HEK293 (cell line): ENCODE data around the gene TLCD3A.

Source experiments
- BCL11B ChIP-seq: fragments of 450-650 bp; formaldehyde crosslinking; IDR thresholded peaks from 2 replicates; pipeline ENCODE4 v1.5.1; 2016; ENCODE audit warnings: low read depth, missing biosample characterization, missing genetic modification characterization
- GLIS1 ChIP-seq: fragments of 450-650 bp; formaldehyde crosslinking; IDR thresholded peaks from 2 replicates; pipeline ENCODE4 v1.5.1; 2016; ENCODE audit warnings: missing biosample characterization, missing genetic modification characterization
- HOXC10 ChIP-seq: sonication (generic); formaldehyde crosslinking; IDR thresholded peaks from 2 replicates; pipeline ENCODE4 v1.8.1; 2023; ENCODE audit warnings: mild to moderate bottlenecking, missing genetic modification reagents
- KLF1 ChIP-seq: fragments of 450-650 bp; formaldehyde crosslinking; IDR thresholded peaks from 2 replicates; pipeline ENCODE4 v1.5.1; 2016; ENCODE audit warnings: missing biosample characterization, missing genetic modification characterization
- KLF7 ChIP-seq: fragments of 450-650 bp; formaldehyde crosslinking; IDR thresholded peaks from 2 replicates; pipeline ENCODE4 v1.5.1; 2016; ENCODE audit warnings: missing biosample characterization, missing genetic modification characterization, borderline replicate concordance
- KLF9 ChIP-seq: fragments of 450-650 bp; formaldehyde crosslinking; IDR thresholded peaks from 2 replicates; pipeline ENCODE4 v1.5.1; 2016; ENCODE audit warnings: missing biosample characterization, missing genetic modification characterization, low read depth
- OVOL3 ChIP-seq: fragments of 450-650 bp; formaldehyde crosslinking; IDR thresholded peaks from 2 replicates; pipeline ENCODE4 v1.5.1; 2016; ENCODE audit warnings: missing biosample characterization, missing genetic modification characterization
- SP3 ChIP-seq: fragments of 450-650 bp; formaldehyde crosslinking; IDR thresholded peaks from 2 replicates; pipeline ENCODE4 v1.5.1; 2016; ENCODE audit warnings: missing biosample characterization, missing genetic modification characterization
- YY1 ChIP-seq: fragments of 450-650 bp; formaldehyde crosslinking; IDR thresholded peaks from 2 replicates; pipeline ENCODE4 v1.5.1; 2018; ENCODE audit warnings: missing biosample characterization, missing genetic modification characterization
- YY2 ChIP-seq: fragments of 450-650 bp; formaldehyde crosslinking; IDR thresholded peaks from 2 replicates; pipeline ENCODE4 v1.5.1; 2016; ENCODE audit warnings: missing biosample characterization, missing genetic modification characterization
- ZBTB17 ChIP-seq: fragments of 450-650 bp; formaldehyde crosslinking; IDR thresholded peaks from 2 replicates; pipeline ENCODE4 v1.5.1; 2016; ENCODE audit warnings: missing biosample characterization, missing genetic modification characterization
- ZBTB7A ChIP-seq: fragments of 450-650 bp; formaldehyde crosslinking; IDR thresholded peaks from 2 replicates; pipeline ENCODE4 v1.5.1; 2016; ENCODE audit warnings: low read depth, missing biosample characterization, missing genetic modification characterization
- ZFHX2 ChIP-seq: fragments of 450-650 bp; formaldehyde crosslinking; conservative IDR thresholded peaks from 2 replicates; pipeline ENCODE4 v1.5.1; 2016; ENCODE audit warnings: missing biosample characterization, missing genetic modification characterization
- ZFP69B ChIP-seq: fragments of 450-650 bp; formaldehyde crosslinking; IDR thresholded peaks from 2 replicates; pipeline ENCODE4 v1.5.1; 2016; ENCODE audit warnings: missing biosample characterization, missing genetic modification characterization
- ZIC2 ChIP-seq: fragments of 450-650 bp; formaldehyde crosslinking; IDR thresholded peaks from 2 replicates; pipeline ENCODE4 v1.5.1; 2016; ENCODE audit warnings: missing biosample characterization, missing genetic modification characterization
- ZNF121 ChIP-seq: fragments of 450-650 bp; formaldehyde crosslinking; IDR thresholded peaks from 2 replicates; pipeline ENCODE4 v1.5.1; 2016; ENCODE audit warnings: missing biosample characterization, missing genetic modification characterization
- ZNF140 ChIP-seq: fragments of 450-650 bp; formaldehyde crosslinking; IDR thresholded peaks from 2 replicates; pipeline ENCODE4 v1.5.1; 2016; ENCODE audit warnings: missing biosample characterization, missing genetic modification characterization
- ZNF223 ChIP-seq: fragments of 450-650 bp; formaldehyde crosslinking; IDR thresholded peaks from 2 replicates; pipeline ENCODE4 v1.5.1; 2016; ENCODE audit warnings: missing biosample characterization, missing genetic modification characterization
- ZNF248 ChIP-seq: fragments of 450-650 bp; formaldehyde crosslinking; IDR thresholded peaks from 2 replicates; pipeline ENCODE4 v1.5.1; 2017; ENCODE audit warnings: missing biosample characterization, missing genetic modification characterization
- ZNF324 ChIP-seq: fragments of 450-650 bp; formaldehyde crosslinking; IDR thresholded peaks from 2 replicates; pipeline ENCODE4 v1.5.1; 2016; ENCODE audit warnings: missing biosample characterization, missing genetic modification characterization
- ZNF391 ChIP-seq: fragments of 450-650 bp; formaldehyde crosslinking; IDR thresholded peaks from 2 replicates; pipeline ENCODE4 v1.5.1; 2016; ENCODE audit warnings: low read depth, missing biosample characterization, missing genetic modification characterization, borderline replicate concordance
- ZNF558 ChIP-seq: fragments of 450-650 bp; formaldehyde crosslinking; IDR thresholded peaks from 2 replicates; pipeline ENCODE4 v1.5.1; 2016; ENCODE audit warnings: missing biosample characterization, missing genetic modification characterization
- ZNF792 ChIP-seq: fragments of 450-650 bp; formaldehyde crosslinking; IDR thresholded peaks from 2 replicates; pipeline ENCODE4 v1.5.1; 2016; ENCODE audit warnings: missing biosample characterization, missing genetic modification characterization
- TF ChIP-seq, protein P1 (sequence below): fragments of 450-650 bp; formaldehyde crosslinking; IDR thresholded peaks from 2 replicates; pipeline ENCODE4 v1.5.1; 2016; ENCODE audit warnings: missing biosample characterization, missing genetic modification characterization
- TF ChIP-seq, protein P2 (sequence below): fragments of 450-650 bp; formaldehyde crosslinking; IDR thresholded peaks from 2 replicates; pipeline ENCODE4 v1.5.1; 2017; ENCODE audit warnings: missing biosample characterization, missing genetic modification characterization
- TF ChIP-seq, protein P3 (sequence below): fragments of 450-650 bp; formaldehyde crosslinking; IDR thresholded peaks from 2 replicates; pipeline ENCODE4 v1.5.1; 2017; ENCODE audit warnings: missing biosample characterization, mild to moderate bottlenecking, missing genetic modification characterization, moderate library complexity
- TF ChIP-seq, protein P4 (sequence below): fragments of 450-650 bp; formaldehyde crosslinking; IDR thresholded peaks from 2 replicates; pipeline ENCODE4 v1.5.1; 2016; ENCODE audit warnings: missing biosample characterization, missing genetic modification characterization
- TF ChIP-seq, protein P5 (sequence below): fragments of 450-650 bp; formaldehyde crosslinking; IDR thresholded peaks from 2 replicates; pipeline ENCODE4 v1.5.1; 2016; ENCODE audit warnings: missing biosample characterization, missing genetic modification characterization, borderline replicate concordance
- TF ChIP-seq, protein P6 (sequence below): fragments of 450-650 bp; formaldehyde crosslinking; IDR thresholded peaks from 2 replicates; pipeline ENCODE4 v1.5.1; 2016; ENCODE audit warnings: missing biosample characterization, missing genetic modification characterization
- TF ChIP-seq, protein P7 (sequence below): fragments of 450-650 bp; formaldehyde crosslinking; IDR thresholded peaks from 2 replicates; pipeline ENCODE4 v1.5.1; 2017; ENCODE audit warnings: missing biosample characterization, missing genetic modification characterization

The TLCD3A gene

DNA sequence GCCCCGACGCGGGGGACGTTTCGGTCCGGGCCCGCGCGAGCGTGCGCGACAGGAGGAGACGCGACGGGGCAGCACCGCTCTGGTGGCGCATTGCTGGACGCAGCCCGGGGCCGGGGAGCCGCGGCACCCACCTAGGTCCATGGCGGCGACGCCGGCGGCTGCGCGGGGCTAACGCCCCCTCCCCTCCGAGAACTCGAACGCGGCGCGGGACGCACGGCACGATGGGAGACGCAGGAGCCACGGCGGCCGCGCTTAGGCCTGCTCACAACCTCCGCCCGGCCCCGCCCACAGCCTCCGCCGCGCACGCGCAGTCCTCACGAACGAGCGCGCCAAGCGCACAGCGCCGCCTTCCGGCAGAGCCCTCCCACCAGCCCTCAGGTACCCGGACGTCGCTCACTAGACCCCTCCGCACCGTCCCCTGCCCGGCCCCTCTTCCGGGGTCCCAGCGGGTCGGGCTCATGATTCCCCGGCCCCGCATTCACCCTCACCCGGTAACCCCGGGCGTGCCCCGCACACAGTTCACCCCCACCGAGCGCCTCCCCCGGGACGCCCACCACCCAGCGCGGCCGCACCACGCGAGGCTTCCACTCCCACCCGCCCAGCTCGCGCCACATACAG, 19.7 kb downstream of the TLCD3A start, which contains the start of gene GEMIN4 (continued):
- TF ChIP-seq, protein P1, sequence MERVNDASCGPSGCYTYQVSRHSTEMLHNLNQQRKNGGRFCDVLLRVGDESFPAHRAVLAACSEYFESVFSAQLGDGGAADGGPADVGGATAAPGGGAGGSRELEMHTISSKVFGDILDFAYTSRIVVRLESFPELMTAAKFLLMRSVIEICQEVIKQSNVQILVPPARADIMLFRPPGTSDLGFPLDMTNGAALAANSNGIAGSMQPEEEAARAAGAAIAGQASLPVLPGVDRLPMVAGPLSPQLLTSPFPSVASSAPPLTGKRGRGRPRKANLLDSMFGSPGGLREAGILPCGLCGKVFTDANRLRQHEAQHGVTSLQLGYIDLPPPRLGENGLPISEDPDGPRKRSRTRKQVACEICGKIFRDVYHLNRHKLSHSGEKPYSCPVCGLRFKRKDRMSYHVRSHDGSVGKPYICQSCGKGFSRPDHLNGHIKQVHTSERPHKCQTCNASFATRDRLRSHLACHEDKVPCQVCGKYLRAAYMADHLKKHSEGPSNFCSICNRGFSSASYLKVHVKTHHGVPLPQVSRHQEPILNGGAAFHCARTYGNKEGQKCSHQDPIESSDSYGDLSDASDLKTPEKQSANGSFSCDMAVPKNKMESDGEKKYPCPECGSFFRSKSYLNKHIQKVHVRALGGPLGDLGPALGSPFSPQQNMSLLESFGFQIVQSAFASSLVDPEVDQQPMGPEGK (tag by site-specific recombination) = peak; percentile 93
- TF ChIP-seq ZFHX2 (tag by site-specific recombination) = peak; percentile 95
- TF ChIP-seq, protein P2, sequence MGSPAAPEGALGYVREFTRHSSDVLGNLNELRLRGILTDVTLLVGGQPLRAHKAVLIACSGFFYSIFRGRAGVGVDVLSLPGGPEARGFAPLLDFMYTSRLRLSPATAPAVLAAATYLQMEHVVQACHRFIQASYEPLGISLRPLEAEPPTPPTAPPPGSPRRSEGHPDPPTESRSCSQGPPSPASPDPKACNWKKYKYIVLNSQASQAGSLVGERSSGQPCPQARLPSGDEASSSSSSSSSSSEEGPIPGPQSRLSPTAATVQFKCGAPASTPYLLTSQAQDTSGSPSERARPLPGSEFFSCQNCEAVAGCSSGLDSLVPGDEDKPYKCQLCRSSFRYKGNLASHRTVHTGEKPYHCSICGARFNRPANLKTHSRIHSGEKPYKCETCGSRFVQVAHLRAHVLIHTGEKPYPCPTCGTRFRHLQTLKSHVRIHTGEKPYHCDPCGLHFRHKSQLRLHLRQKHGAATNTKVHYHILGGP (tag by site-specific recombination) = no peak
- 0 out of 2 replicates have a peak, but pooled peaks have one; percentile 44 for TF ChIP-seq OVOL3 (tag by site-specific recombination)
- no peak for TF ChIP-seq ZNF558 (tag by site-specific recombination)
- no peak for TF ChIP-seq BCL11B (tag by site-specific recombination)
- TF ChIP-seq ZNF248 (tag by site-specific recombination) = no peak
- no peak for TF ChIP-seq ZNF792
- peak; percentile 39; the same call in 1 of the 2 replicates for TF ChIP-seq KLF1 (tag by site-specific recombination)
- TF ChIP-seq, protein P3, sequence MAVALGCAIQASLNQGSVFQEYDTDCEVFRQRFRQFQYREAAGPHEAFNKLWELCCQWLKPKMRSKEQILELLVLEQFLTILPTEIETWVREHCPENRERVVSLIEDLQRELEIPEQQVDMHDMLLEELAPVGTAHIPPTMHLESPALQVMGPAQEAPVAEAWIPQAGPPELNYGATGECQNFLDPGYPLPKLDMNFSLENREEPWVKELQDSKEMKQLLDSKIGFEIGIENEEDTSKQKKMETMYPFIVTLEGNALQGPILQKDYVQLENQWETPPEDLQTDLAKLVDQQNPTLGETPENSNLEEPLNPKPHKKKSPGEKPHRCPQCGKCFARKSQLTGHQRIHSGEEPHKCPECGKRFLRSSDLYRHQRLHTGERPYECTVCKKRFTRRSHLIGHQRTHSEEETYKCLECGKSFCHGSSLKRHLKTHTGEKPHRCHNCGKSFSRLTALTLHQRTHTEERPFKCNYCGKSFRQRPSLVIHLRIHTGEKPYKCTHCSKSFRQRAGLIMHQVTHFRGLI (tag by site-specific recombination) = peak; percentile 46; the same call in 1 of the 2 replicates
- TF ChIP-seq, protein P4, sequence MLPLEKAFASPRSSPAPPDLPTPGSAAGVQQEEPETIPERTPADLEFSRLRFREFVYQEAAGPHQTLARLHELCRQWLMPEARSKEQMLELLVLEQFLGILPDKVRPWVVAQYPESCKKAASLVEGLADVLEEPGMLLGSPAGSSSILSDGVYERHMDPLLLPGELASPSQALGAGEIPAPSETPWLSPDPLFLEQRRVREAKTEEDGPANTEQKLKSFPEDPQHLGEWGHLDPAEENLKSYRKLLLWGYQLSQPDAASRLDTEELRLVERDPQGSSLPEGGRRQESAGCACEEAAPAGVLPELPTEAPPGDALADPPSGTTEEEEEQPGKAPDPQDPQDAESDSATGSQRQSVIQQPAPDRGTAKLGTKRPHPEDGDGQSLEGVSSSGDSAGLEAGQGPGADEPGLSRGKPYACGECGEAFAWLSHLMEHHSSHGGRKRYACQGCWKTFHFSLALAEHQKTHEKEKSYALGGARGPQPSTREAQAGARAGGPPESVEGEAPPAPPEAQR (tag by site-specific recombination) = 0 out of 2 replicates have a peak, but pooled peaks have one; percentile 5
- TF ChIP-seq KLF9 (tag by site-specific recombination) = peak; percentile 87
- TF ChIP-seq ZNF223 (tag by site-specific recombination) = no peak
- TF ChIP-seq, protein P5, sequence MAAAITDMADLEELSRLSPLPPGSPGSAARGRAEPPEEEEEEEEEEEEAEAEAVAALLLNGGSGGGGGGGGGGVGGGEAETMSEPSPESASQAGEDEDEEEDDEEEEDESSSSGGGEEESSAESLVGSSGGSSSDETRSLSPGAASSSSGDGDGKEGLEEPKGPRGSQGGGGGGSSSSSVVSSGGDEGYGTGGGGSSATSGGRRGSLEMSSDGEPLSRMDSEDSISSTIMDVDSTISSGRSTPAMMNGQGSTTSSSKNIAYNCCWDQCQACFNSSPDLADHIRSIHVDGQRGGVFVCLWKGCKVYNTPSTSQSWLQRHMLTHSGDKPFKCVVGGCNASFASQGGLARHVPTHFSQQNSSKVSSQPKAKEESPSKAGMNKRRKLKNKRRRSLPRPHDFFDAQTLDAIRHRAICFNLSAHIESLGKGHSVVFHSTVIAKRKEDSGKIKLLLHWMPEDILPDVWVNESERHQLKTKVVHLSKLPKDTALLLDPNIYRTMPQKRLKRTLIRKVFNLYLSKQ (tag by site-specific recombination) = no peak
- TF ChIP-seq GLIS1 (tag by site-specific recombination) = peak; percentile 56
- no peak; the same call in 1 of the 2 replicates for TF ChIP-seq ZFP69B (tag by site-specific recombination)
- TF ChIP-seq ZNF391 (tag by site-specific recombination) = peak; percentile 43; the same call in 1 of the 2 replicates
- peak; percentile 97 for TF ChIP-seq ZBTB7A (tag by site-specific recombination)
- peak; percentile 82 for TF ChIP-seq ZIC2 (tag by site-specific recombination)
- no peak for TF ChIP-seq ZNF140
- peak; percentile 67; the same call in 1 of the 2 replicates for TF ChIP-seq ZNF324 (tag by site-specific recombination)
- peak; percentile 73; the same call in 1 of the 2 replicates for TF ChIP-seq KLF7 (tag by site-specific recombination)
- TF ChIP-seq ZBTB17 = peak; percentile 36; the same call in 1 of the 2 replicates
- peak; percentile 94; the same call in 1 of the 2 replicates for TF ChIP-seq HOXC10 (CRISPR knock-in tag)
- TF ChIP-seq, protein P6, sequence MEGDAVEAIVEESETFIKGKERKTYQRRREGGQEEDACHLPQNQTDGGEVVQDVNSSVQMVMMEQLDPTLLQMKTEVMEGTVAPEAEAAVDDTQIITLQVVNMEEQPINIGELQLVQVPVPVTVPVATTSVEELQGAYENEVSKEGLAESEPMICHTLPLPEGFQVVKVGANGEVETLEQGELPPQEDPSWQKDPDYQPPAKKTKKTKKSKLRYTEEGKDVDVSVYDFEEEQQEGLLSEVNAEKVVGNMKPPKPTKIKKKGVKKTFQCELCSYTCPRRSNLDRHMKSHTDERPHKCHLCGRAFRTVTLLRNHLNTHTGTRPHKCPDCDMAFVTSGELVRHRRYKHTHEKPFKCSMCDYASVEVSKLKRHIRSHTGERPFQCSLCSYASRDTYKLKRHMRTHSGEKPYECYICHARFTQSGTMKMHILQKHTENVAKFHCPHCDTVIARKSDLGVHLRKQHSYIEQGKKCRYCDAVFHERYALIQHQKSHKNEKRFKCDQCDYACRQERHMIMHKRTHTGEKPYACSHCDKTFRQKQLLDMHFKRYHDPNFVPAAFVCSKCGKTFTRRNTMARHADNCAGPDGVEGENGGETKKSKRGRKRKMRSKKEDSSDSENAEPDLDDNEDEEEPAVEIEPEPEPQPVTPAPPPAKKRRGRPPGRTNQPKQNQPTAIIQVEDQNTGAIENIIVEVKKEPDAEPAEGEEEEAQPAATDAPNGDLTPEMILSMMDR (tag by site-specific recombination) = peak; percentile 99
- TF ChIP-seq SP3 = peak; percentile 80
- TF ChIP-seq YY1 (tag by site-specific recombination) = peak; percentile 76
- peak; percentile 65 for TF ChIP-seq YY2 (tag by site-specific recombination)
- TF ChIP-seq ZNF121 (tag by site-specific recombination) = peak; percentile 30; the same call in 1 of the 2 replicates
- TF ChIP-seq, protein P7, sequence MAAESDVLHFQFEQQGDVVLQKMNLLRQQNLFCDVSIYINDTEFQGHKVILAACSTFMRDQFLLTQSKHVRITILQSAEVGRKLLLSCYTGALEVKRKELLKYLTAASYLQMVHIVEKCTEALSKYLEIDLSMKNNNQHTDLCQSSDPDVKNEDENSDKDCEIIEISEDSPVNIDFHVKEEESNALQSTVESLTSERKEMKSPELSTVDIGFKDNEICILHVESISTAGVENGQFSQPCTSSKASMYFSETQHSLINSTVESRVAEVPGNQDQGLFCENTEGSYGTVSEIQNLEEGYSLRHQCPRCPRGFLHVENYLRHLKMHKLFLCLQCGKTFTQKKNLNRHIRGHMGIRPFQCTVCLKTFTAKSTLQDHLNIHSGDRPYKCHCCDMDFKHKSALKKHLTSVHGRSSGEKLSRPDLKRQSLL (tag by site-specific recombination) = peak; percentile 78
